ENCODE data around the gene TMEM108. TPM values are rescaled to one million over a fixed set of nuclear protein-coding genes. Genes with fewer than 3 reads are reported as not detected.

TMEM108 gene
- total and polyA plus RNA-seq, 9 donors, result under 0.01 to 4.2 (median 0.46) TPM; not detected in 2

DNA sequence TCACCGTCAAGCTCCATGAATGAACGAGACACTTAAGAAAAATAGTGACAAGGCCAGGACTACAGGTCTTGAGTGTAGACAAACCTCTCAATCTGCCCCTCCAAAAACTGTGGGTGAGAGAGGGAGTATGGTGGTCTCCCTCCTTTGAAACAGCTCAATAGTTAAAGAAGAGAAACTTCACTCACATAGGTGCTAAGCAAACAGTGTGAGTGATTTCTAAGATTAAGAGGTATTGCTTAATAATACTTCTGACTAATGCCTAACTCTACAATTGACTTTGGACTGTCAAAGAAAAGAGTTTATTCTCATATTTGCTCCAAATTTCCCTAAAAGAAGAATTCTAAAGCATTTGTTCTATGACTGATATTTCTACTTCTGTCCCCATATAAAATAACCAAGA is 17.0 kb upstream of the TMEM108 start:
- no peak overlapping the region for H3K27ac ChIP-seq
- no peaks in the 10 kb centered on the region for H3K27me3 ChIP-seq
- H3K9me3 ChIP-seq, result no peaks in the 10 kb centered on the region
- H3K36me3 ChIP-seq, result no peaks in the 10 kb centered on the region
- no peaks in the 10 kb centered on the region for H3K4me1 ChIP-seq (ENCODE audit: insufficient read depth)
- TF ChIP-seq, protein P1, sequence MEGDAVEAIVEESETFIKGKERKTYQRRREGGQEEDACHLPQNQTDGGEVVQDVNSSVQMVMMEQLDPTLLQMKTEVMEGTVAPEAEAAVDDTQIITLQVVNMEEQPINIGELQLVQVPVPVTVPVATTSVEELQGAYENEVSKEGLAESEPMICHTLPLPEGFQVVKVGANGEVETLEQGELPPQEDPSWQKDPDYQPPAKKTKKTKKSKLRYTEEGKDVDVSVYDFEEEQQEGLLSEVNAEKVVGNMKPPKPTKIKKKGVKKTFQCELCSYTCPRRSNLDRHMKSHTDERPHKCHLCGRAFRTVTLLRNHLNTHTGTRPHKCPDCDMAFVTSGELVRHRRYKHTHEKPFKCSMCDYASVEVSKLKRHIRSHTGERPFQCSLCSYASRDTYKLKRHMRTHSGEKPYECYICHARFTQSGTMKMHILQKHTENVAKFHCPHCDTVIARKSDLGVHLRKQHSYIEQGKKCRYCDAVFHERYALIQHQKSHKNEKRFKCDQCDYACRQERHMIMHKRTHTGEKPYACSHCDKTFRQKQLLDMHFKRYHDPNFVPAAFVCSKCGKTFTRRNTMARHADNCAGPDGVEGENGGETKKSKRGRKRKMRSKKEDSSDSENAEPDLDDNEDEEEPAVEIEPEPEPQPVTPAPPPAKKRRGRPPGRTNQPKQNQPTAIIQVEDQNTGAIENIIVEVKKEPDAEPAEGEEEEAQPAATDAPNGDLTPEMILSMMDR (IDR thresholded peaks at IDR 0.05), result no peak
- TF ChIP-seq EP300 (IDR thresholded peaks at IDR 0.05) (no peak), POLR2A (IDR thresholded peaks at IDR 0.05) (no peak)
- 59 to 87% (median 63%) methylated on average over 2 of the region's 2 CpGs for WGBS, 3 donors
- no peak overlapping the region for H3K4me3 ChIP-seq
- intact Hi-C loops (cut with DNase I), result no loop called here
- DNase-seq, result no peak

DNA sequence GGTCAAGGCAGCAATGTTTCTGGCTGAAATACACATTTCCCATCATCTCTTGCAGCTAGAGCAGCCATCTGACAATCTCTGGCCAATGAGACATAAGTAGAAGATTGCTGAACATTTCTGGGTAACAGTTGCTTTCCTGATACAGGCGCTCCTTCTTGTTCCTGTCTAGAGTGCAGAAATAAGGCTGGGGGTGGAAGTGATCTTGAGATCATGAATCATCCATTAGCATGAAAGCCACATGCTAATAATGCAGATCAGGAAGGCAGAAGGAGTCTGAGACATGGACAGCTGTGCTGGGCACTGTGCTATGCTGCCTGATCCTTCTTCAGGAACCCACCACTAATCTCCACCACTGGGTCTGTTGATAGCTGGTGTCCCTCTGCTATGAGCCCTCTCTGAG is 14.8 kb upstream of the TMEM108 start:
- Histone ChIP-seq H3K27ac (no peak overlapping the region), H3K4me1 (ENCODE audit: insufficient read depth) (no peaks in the 10 kb centered on the region), H3K27me3 (no peaks in the 10 kb centered on the region), H3K36me3 (no peaks in the 10 kb centered on the region), H3K4me3 (no peak overlapping the region), H3K9me3 (no peaks in the 10 kb centered on the region)
- WGBS, 3 donors, result 75 to 91% (median 86%) methylated on average over 1 of the region's 1 CpG
- no peak for DNase-seq
- intact Hi-C loops (cut with DNase I), result no loop called here
- TF ChIP-seq EP300 (IDR thresholded peaks at IDR 0.05) (no peak), POLR2A (IDR thresholded peaks at IDR 0.05) (no peak)
- TF ChIP-seq, protein P1 (IDR thresholded peaks at IDR 0.05), result no peak

DNA sequence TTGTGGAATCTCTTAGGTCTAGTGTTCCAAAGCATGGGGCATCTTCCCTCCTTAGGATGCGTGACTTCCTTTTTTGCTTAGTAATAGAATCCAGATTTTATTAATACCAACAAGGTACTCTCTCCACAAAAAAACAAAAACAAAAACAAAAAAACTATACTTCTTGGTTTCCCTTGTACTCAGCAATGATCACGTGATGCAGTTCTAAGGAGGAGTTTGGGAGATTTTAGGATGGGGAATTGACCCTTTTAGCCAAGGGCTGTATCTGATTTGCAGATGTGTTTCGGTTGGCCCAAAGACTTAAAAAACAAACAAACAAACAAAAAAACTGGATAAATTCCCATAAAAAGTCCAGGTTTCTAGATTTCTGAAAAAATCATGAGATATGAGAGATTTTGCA is 12.6 kb upstream of the TMEM108 start:
- 65 to 83% (median 66%) methylated on average over 3 of the region's 3 CpGs for WGBS, 3 donors
- H3K4me3 ChIP-seq, result no peak overlapping the region
- no peaks in the 10 kb centered on the region for H3K4me1 ChIP-seq (ENCODE audit: insufficient read depth)
- H3K9me3 ChIP-seq, result no peaks in the 10 kb centered on the region
- DNase-seq, result no peak
- intact Hi-C loops (cut with DNase I), result no loop called here
- no peaks in the 10 kb centered on the region for H3K27me3 ChIP-seq
- no peaks in the 10 kb centered on the region for H3K36me3 ChIP-seq
- TF ChIP-seq EP300 (IDR thresholded peaks at IDR 0.05), result no peak
- TF ChIP-seq, protein P1 (IDR thresholded peaks at IDR 0.05), result no peak
- TF ChIP-seq POLR2A (IDR thresholded peaks at IDR 0.05), result no peak
- no peak overlapping the region for H3K27ac ChIP-seq

DNA sequence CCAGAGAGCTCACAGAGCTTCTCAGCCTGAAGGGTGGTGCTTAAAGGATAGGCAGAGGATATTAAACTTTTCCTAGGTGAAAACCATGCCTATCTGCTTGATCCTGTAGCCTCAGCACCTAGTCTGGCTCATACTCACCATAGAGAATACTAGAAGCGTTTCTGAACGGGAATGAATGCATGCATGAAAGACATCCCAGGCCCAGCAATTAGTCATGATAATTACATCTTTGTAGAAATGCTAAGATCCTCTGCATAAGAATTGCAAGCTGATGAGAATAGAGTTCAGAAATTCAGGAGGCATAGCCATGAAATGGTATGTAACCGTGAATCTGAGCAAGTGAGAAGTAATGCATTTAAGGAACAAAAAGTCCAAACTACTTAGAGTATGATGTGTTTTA is 5.9 kb upstream of the TMEM108 start:
- H3K27ac ChIP-seq, result no peak overlapping the region
- 90 to 92% (median 92%) methylated on average over 3 of the region's 3 CpGs for WGBS, 3 donors
- no peaks in the 10 kb centered on the region for H3K9me3 ChIP-seq
- no peak for TF ChIP-seq POLR2A (IDR thresholded peaks at IDR 0.05)
- TF ChIP-seq, protein P1 (IDR thresholded peaks at IDR 0.05), result no peak
- no peak for TF ChIP-seq EP300 (IDR thresholded peaks at IDR 0.05)
- H3K4me1 ChIP-seq (ENCODE audit: insufficient read depth), result no peaks in the 10 kb centered on the region
- intact Hi-C loops (cut with DNase I), result loop anchor here in 1 of 4 donors (10.0 kb wide), 1 partner anchor 308 kb away; the partner anchor contains the start of gene NPHP3
- no peaks in the 10 kb centered on the region for H3K27me3 ChIP-seq
- H3K4me3 ChIP-seq, result no peak overlapping the region
- no peak for DNase-seq
- H3K36me3 ChIP-seq, result no peaks in the 10 kb centered on the region
